Measurements from ENCODE around the gene MAP3K13.
A peak's percentile ranks its signal among the peaks of the same experiment; 100 is the strongest.
"Not testable (repeated sequence)": the region's sequence is repeated elsewhere in the genome, so short reads cannot be mapped to it uniquely, and the experiment has no call there.

MAP3K13 gene

GRCh38 chr3:185341616-185342458, 21.1 kb upstream of the MAP3K13 start:
- no peak for DNase-seq (ENCODE audit: low spot score)

- no peak for DNase-seq (ENCODE audit: low spot score)
These were observed 20.3 kb upstream of the MAP3K13 start for GRCh38 chr3:185342459-185343174.

GRCh38 chr3:185347399-185347798, 15.5 kb upstream of the MAP3K13 start:
- DNase-seq (ENCODE audit: low spot score) = no peak

- DNase-seq (ENCODE audit: low spot score) = no peak
These were observed 12.1 kb upstream of the MAP3K13 start for GRCh38 chr3:185350841-185351240.

- no peak for DNase-seq (ENCODE audit: low spot score)
These were observed 11.5 kb upstream of the MAP3K13 start for GRCh38 chr3:185351396-185351795.

- DNase-seq (ENCODE audit: low spot score) = no peak
These were observed 9.7 kb upstream of the MAP3K13 start for GRCh38 chr3:185353225-185353624.

GRCh38 chr3:185353823-185354614, 8.9 kb upstream of the MAP3K13 start:
- peak; percentile 60 for DNase-seq (ENCODE audit: low spot score)

- no peak for DNase-seq (ENCODE audit: low spot score)
These were observed 6.4 kb upstream of the MAP3K13 start for GRCh38 chr3:185356499-185356898.

- DNase-seq (ENCODE audit: low spot score) = no peak
These were observed 1.0 kb upstream of the MAP3K13 start for GRCh38 chr3:185361920-185362319.

GRCh38 chr3:185363662-185364203, 797 bp downstream of the MAP3K13 start:
- no peak for DNase-seq (ENCODE audit: low spot score)

GRCh38 chr3:185365291-185366073, 2.5 kb downstream of the MAP3K13 start:
- DNase-seq (ENCODE audit: low spot score) = no peak

GRCh38 chr3:185366074-185366335, 3.1 kb downstream of the MAP3K13 start:
- DNase-seq (ENCODE audit: low spot score) = no peak

- no peak for DNase-seq (ENCODE audit: low spot score)
These were observed 4.0 kb downstream of the MAP3K13 start for GRCh38 chr3:185366913-185367312.

- not testable (repeated sequence) for DNase-seq (ENCODE audit: low spot score)
These were observed 7.4 kb downstream of the MAP3K13 start for GRCh38 chr3:185370349-185370748.

GRCh38 chr3:185371306-185372074, 8.6 kb downstream of the MAP3K13 start:
- no peak for DNase-seq (ENCODE audit: low spot score)

- DNase-seq (ENCODE audit: low spot score) = no peak
These were observed 18.6 kb downstream of the MAP3K13 start for GRCh38 chr3:185381320-185382058.

GRCh38 chr3:185382154-185382553, 19.2 kb downstream of the MAP3K13 start:
- no peak for DNase-seq (ENCODE audit: low spot score)

GRCh38 chr3:185386515-185386914, 23.6 kb downstream of the MAP3K13 start:
- DNase-seq (ENCODE audit: low spot score) = not testable (repeated sequence)

GRCh38 chr3:185387646-185388045, 24.7 kb downstream of the MAP3K13 start:
- DNase-seq (ENCODE audit: low spot score) = no peak

GRCh38 chr3:185393055-185393454, 30.1 kb downstream of the MAP3K13 start:
- DNase-seq (ENCODE audit: low spot score) = no peak
